Nephron progenitor cell (in vitro differentiated cells): Measurements from ENCODE around the gene CAMTA1.

ENCODE experiments used
- DNase-seq: peaks from one replicate; pipeline ENCODE4 v3.0.0; 2021
- H3K27ac Mint-ChIP-seq: 2 replicates; pipeline ENCODE4 v1.8.0; 2021; ENCODE audit warnings: mild to moderate bottlenecking, moderate library complexity, mixed read lengths
- H3K27me3 Mint-ChIP-seq: 2 replicates; pipeline ENCODE4 v1.8.0; 2021; ENCODE audit warnings: mild to moderate bottlenecking, low read depth, mixed read lengths; ENCODE audit not compliant: poor library complexity
- H3K36me3 Mint-ChIP-seq: 2 replicates; pipeline ENCODE4 v1.8.0; 2021; ENCODE audit warnings: low read depth, mixed read lengths
- H3K4me1 Mint-ChIP-seq: 2 replicates; pipeline ENCODE4 v1.8.0; 2021; ENCODE audit warnings: mixed read lengths
- H3K4me3 Mint-ChIP-seq: 2 replicates; pipeline ENCODE4 v1.8.0; 2021; ENCODE audit warnings: mild to moderate bottlenecking, moderate library complexity, mixed read lengths
- H3K9me3 Mint-ChIP-seq: 2 replicates; pipeline ENCODE4 v1.8.0; 2021; ENCODE audit warnings: mild to moderate bottlenecking, moderate library complexity, mixed read lengths
- TF ChIP-seq, protein P1 (sequence below): fragments of 200-600 bp; sonication (generic); IDR thresholded peaks from 2 replicates; pipeline ENCODE4 v1.5.0; 2021; ENCODE audit warnings: antibody characterized with exemption

The CAMTA1 gene

DNA sequence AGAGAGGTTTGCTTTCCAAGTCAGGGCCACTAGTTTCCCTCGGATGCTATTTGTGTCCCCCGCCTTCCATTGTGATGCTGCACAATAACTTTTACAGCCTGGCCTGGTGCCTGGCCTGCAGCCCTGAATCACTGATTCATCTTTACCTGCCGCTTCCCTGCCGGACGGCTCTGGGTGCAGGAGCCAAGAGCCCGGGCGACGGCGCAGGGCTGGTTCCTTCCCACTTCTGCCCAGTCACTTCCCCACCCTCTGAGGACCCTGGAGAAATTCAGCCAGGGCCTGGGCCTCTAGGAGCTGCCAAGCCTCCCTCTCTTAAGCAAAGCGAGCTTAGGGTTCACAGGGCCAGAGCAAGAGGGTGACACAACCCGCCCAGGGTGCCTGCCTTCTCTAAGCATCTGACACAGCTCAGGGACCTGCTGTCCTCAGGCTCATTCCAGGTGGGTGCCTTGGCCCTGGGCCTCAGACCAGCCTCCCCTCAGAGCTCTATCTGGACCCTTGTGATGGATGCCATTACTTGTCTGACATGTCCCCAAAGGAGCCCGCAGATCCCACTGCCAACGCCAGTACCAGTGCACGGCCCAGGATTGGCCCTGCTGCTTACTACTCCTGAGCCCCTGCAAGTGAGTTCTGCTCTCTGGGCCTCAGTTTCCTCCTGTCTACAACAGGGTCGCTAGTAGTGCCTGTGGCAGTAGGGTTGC lies 604.8 kb downstream of the CAMTA1 start:
- peaks cover 15% of the 10 kb centered on the region for H3K9me3 Mint-ChIP-seq
- TF ChIP-seq, protein P1, sequence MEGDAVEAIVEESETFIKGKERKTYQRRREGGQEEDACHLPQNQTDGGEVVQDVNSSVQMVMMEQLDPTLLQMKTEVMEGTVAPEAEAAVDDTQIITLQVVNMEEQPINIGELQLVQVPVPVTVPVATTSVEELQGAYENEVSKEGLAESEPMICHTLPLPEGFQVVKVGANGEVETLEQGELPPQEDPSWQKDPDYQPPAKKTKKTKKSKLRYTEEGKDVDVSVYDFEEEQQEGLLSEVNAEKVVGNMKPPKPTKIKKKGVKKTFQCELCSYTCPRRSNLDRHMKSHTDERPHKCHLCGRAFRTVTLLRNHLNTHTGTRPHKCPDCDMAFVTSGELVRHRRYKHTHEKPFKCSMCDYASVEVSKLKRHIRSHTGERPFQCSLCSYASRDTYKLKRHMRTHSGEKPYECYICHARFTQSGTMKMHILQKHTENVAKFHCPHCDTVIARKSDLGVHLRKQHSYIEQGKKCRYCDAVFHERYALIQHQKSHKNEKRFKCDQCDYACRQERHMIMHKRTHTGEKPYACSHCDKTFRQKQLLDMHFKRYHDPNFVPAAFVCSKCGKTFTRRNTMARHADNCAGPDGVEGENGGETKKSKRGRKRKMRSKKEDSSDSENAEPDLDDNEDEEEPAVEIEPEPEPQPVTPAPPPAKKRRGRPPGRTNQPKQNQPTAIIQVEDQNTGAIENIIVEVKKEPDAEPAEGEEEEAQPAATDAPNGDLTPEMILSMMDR: no peak
- no peak overlapping the region for H3K27ac Mint-ChIP-seq
- H3K4me1 Mint-ChIP-seq: peaks cover 58% of the 10 kb centered on the region
- peaks cover under 1% of the 10 kb centered on the region for H3K36me3 Mint-ChIP-seq
- no peak overlapping the region for H3K4me3 Mint-ChIP-seq
- no peak for DNase-seq
- peaks cover 3% of the 10 kb centered on the region for H3K27me3 Mint-ChIP-seq

DNA sequence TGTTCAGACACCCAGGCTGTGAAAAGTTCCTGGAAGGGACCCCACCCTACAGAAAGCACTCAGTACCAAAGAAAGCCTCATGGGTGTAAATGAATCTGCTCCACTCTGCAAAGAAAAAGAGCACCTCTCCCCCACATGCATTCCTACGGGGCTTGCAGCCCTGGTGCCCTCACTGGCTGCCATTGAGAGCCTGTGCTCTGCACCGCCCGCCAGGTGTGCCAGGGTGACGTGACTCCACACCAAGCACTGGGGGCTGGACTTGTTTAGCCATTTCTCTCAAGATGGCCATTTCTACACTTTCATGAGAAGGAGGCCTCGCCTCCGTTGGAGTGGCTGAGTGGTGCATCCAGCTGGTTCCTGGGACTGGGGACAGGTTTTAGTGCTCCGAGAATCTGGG lies 605.3 kb downstream of the CAMTA1 start:
- Mint-ChIP-seq H3K9me3 (peaks cover 20% of the 10 kb centered on the region), H3K36me3 (peaks cover 6% of the 10 kb centered on the region), H3K27me3 (peaks cover 3% of the 10 kb centered on the region), H3K4me1 (peaks cover 53% of the 10 kb centered on the region), H3K27ac (no peak overlapping the region), H3K4me3 (no peak overlapping the region)
- no peak for DNase-seq
- TF ChIP-seq, protein P1: no peak

GRCh38 chr1:7393136-7393535 lies 607.9 kb downstream of the CAMTA1 start:
- Mint-ChIP-seq H3K9me3 (peaks cover 41% of the 10 kb centered on the region), H3K27me3 (no peaks in the 10 kb centered on the region), H3K36me3 (peaks cover 8% of the 10 kb centered on the region), H3K4me1 (peaks cover 27% of the 10 kb centered on the region), H3K27ac (no peak overlapping the region), H3K4me3 (no peak overlapping the region)
- TF ChIP-seq, protein P1: no peak
- no peak for DNase-seq

DNA sequence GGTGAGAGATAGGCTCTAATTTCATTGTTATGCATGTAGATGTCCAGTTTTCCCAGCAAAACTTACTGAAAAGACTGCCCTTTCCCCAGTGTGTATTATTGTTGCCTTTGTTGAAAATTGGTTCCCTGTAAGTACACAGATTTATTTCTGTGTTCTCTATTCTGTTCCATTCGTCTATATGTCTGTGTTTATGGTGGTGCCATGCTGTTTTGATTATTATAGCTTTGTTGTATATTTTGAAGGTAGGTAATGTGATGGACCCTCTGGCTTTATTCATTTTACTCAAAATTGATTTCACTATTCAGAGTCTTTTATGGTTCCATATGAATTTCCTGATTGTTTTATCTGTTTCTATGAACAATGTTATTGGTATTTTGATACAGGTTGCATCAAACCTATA lies 610.0 kb downstream of the CAMTA1 start:
- no peaks in the 10 kb centered on the region for H3K27me3 Mint-ChIP-seq
- H3K4me3 Mint-ChIP-seq: no peak overlapping the region
- peaks cover 54% of the 10 kb centered on the region for H3K9me3 Mint-ChIP-seq
- peaks cover 8% of the 10 kb centered on the region for H3K36me3 Mint-ChIP-seq
- DNase-seq: no peak
- peaks cover 6% of the 10 kb centered on the region for H3K4me1 Mint-ChIP-seq
- H3K27ac Mint-ChIP-seq: no peak overlapping the region
- TF ChIP-seq, protein P1: no peak

- TF ChIP-seq, protein P1: no peak
- Mint-ChIP-seq H3K9me3 (peaks cover 54% of the 10 kb centered on the region), H3K4me1 (peaks cover 11% of the 10 kb centered on the region)
Observed at GRCh38 chr1:7398982-7399381, 613.7 kb downstream of the CAMTA1 start.

DNA sequence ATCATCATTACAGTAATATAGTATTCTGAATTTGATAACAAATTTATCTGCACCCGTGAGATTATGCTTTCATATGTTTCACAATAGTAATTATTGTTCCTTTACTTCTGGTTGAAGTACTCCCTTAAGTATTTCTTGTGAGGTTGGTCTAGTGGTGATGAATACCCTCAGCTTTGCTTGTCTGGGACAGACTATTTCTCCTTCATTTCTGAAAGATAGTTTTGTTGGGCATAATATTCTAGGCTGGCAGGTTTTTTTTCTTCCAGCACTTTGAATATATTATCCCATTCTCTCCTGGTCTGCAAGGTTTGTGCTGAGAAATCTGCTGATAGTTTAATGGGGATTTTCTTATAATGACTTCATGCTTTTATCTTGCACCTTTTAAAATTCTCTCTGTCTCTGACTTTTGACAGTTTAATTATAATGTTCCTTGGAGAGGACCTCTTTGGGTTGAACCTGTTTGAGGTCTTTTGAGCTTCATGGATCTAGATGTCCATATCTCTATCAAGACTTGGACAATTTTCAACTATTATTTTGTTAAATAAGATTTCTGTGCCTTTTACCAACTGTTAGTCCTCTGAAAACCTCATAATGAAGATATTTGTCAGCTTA lies 614.4 kb downstream of the CAMTA1 start:
- peaks cover 8% of the 10 kb centered on the region for H3K36me3 Mint-ChIP-seq
- TF ChIP-seq, protein P1: no peak
- no peak for DNase-seq
- peaks cover 49% of the 10 kb centered on the region for H3K9me3 Mint-ChIP-seq
- H3K27ac Mint-ChIP-seq: no peak overlapping the region
- H3K4me3 Mint-ChIP-seq: no peak overlapping the region
- peaks cover 11% of the 10 kb centered on the region for H3K4me1 Mint-ChIP-seq
- H3K27me3 Mint-ChIP-seq: no peaks in the 10 kb centered on the region

More at GRCh38 chr1:7398982-7399381, 613.7 kb downstream of the CAMTA1 start:
- no peak for DNase-seq
- Mint-ChIP-seq H3K36me3 (peaks cover 8% of the 10 kb centered on the region), H3K4me3 (no peak overlapping the region), H3K27ac (no peak overlapping the region), H3K27me3 (no peaks in the 10 kb centered on the region)
